Fibroblast of villous mesenchyme (primary cell): ENCODE measurements around the gene E2F2. TPM values are rescaled to one million over a fixed set of nuclear protein-coding genes. Genes with fewer than 3 reads are reported as not detected.

Experiments
- DNase-seq: peaks from one replicate; pipeline ENCODE4 v3.0.0-alpha.2; 2010; ENCODE audit warnings: low read depth
- H3K4me3 ChIP-seq: 2 replicates; pipeline ENCODE4 v1.5.1; 2011; ENCODE audit warnings: low read depth, mild to moderate bottlenecking, low read length
- total RNA-seq: library from RNA; depleted of rRNA; stranded (reverse); fragments of >200 nt; gene quantifications from 2 replicates; pipeline ENCODE4 v1.2.3, GENCODE V29; 2012
- TF ChIP-seq, protein P1 (sequence below): IDR thresholded peaks from 2 replicates; pipeline ENCODE4 v1.5.1; 2012; ENCODE audit warnings: low read depth, mild to moderate bottlenecking, low read length; ENCODE audit not compliant: insufficient read depth

The E2F2 gene
- total RNA-seq, 1 donor: 2.2 TPM

DNA sequence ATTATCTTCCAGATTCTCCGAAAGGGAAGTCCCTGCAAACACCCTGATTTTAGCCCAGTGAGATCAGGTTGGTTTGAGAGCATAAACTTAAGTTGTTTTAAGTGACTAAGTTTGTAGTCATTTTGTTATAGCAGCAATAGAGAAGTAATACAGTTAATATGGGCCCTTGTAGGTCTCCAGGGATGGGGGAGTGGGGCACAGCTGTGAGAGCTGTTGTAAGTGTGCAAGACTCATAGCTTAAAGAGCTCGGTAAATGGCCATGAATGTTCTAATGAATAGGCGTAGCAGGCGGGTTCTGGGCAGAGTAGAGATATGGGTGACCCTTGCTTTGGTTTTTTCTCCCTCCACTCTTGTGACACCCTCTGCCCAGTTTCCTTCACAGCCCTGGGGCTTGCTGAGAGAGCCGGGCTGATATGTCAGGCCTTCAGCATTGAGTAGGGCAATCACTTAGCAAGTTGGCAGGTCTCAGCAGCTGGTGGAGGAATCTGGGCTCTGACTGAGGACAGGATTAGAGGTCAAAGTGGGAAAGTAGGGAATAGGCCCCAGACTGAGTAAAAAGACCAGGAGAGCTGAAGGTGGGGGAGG, 44.3 kb upstream of the E2F2 start:
- no peak for DNase-seq
- TF ChIP-seq, protein P1, sequence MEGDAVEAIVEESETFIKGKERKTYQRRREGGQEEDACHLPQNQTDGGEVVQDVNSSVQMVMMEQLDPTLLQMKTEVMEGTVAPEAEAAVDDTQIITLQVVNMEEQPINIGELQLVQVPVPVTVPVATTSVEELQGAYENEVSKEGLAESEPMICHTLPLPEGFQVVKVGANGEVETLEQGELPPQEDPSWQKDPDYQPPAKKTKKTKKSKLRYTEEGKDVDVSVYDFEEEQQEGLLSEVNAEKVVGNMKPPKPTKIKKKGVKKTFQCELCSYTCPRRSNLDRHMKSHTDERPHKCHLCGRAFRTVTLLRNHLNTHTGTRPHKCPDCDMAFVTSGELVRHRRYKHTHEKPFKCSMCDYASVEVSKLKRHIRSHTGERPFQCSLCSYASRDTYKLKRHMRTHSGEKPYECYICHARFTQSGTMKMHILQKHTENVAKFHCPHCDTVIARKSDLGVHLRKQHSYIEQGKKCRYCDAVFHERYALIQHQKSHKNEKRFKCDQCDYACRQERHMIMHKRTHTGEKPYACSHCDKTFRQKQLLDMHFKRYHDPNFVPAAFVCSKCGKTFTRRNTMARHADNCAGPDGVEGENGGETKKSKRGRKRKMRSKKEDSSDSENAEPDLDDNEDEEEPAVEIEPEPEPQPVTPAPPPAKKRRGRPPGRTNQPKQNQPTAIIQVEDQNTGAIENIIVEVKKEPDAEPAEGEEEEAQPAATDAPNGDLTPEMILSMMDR: no peak

DNA sequence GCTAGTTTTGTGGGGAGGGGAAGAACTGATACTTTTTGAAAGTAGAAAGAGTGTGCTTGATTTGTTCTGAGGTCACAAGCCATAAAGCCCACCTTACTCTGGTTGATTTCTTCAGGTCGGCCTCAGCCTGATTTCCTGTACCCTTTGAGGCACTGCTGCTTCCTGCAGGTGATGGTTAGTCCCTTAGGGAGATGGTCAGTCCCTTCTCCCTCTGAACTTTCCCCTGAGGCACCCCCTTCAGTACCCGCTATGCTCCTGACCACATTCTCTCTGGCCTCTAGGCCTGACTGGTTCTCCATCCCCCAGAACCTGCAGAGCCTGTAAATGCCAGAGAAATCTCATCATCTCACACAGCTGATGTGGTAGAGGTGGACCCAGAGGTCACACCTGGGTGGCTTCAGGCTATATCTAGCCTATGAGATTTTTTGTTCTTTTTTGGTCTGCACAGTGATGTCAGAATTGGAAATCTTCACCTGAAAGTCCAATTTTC, 43.3 kb upstream of the E2F2 start:
- TF ChIP-seq, protein P1: no peak
- DNase-seq: no peak
- H3K4me3 ChIP-seq: no peak overlapping the region

More for the DNA sequence above, 44.3 kb upstream of the E2F2 start:
- H3K4me3 ChIP-seq: no peak overlapping the region

DNA sequence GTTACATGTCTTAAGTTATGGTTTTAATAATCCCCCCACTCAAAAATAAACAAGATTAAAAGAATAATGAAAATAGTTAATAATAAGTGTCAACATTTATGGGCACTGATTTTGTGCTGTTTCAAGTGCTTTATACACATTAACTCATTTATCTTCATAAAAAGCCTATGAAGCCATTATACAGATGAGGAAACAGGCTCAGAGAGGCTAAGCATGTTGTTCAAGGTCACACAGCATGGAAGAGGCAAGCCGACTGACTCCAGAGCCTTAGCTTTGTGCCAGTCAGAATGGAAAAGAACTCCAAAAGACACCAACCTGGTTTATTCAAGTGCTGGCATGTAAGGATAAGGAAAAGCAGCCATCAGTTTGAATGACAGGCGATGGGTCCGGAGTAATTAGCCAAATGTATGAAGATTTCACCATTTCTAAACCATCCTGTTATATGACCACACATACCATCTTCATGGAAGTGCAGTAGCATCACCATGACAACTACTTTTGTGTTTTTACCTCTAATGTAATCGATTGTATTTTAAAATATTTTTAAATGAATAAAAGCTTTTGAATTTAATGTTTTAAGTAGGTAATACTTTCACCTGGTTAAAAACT, 42.6 kb upstream of the E2F2 start:
- DNase-seq: no peak
- no peak overlapping the region for H3K4me3 ChIP-seq
- TF ChIP-seq, protein P1: no peak

DNA sequence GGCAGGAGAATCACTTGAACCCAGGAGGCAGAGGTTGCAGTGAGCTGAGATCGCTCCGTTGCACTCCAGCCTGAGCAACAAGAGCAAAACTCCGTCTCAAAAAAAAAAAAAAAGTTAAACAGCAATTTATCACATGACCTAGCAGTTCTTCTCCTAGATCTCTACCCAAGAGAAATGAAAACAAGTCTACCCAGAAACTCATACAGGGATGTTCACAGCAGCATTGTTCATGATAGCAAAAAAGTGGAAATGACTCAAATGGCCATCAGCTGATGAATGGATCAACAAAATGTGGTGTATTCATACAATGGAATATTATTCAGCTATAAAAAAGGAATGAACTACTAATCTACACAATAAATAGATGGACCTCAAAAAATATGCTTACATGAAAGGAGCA, 40.4 kb upstream of the E2F2 start:
- no peak for DNase-seq
- H3K4me3 ChIP-seq: no peak overlapping the region
- TF ChIP-seq, protein P1: no peak

DNA sequence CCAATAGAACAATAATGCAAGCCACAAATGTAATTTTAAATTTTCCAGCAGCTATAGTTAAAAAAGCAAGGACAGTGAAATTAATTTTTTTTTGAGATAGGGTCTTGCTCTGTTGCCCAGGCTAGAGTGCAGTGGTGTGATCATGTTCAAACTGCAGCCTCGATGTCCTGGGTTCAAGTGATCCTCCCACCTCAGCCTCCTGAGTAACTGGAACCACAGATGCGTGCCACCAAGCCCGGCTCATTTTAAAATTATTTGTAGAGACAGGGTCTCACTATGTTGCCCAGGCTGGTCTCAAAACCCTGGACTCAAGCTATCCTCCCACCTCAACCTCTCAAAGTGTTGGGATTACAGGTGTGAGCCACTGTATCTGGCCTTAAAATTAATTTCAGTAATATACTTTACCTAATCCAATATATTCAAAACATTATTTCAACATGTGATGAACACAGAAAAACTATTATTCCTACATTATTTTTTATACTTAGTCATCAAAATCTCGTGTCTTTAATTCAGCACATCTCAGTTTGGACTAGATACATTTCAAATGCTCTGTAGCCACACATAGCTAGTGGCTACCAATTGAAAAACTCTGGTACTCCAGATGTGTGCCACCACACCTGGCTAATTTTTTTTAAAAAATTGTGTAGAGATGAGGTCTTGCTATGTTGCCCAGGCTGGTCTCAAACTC, 39.1 kb upstream of the E2F2 start:
- DNase-seq: no peak
- no peak overlapping the region for H3K4me3 ChIP-seq
- TF ChIP-seq, protein P1: no peak

DNA sequence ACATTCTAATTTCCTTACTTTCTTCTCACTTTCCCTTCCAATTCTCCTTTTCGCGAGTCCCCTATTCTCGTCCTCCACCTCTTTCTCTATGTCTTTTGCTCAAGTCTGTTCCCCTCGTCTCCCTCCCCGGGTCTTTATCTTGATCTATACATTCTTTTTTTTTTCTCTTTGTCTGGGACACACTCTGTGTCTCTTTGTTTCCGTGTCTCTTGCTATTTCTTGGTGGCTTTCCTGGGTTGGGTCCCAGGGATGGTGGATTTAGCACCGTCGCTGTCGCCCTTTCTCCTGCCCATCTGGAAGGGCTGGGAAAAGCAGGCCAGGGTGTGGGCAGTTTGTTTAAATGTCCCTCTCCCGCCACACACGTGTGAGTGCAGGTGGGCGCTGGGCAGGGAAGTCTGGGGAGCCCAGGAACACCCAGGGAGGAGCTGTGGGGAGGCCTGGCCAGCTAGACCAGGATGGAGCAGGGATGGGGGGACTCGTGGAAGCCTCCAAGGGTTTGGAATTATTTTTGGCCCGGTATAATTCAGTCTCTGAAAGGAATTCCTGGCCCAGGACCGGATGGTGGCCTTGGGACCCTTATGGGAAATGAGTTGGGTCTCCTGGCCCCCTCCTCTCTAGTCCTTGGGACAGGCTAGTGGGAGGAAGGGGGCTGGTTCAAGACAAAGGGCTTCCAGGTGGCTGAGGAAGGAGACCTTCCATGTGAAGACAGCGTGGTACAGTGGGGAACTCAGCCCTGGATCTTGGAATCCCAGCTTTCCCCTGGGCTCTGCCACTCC, 37.8 kb upstream of the E2F2 start:
- TF ChIP-seq, protein P1: no peak
- no peak for DNase-seq
- H3K4me3 ChIP-seq: peak overlapping the region; percentile 62
